CD8-positive, alpha-beta memory T cell (primary cell): Measurements from ENCODE around the gene NEO1. TPM values are rescaled to one million over a fixed set of nuclear protein-coding genes. Genes with fewer than 3 reads are reported as not detected.

Experiments used
- CTCF ChIA-PET: fragments of 350-600 bp; sonication (Branson Sonifier 250); formaldehyde crosslinking; loops from one replicate; lab custom pipeline; 2021; ENCODE audit warnings: antibody characterized with exemption; lab: Charles Lee
- POLR2A ChIA-PET: fragments of 350-600 bp; sonication (Branson Sonifier 250); formaldehyde crosslinking; loops from one replicate; lab custom pipeline; 2021; ENCODE audit warnings: antibody characterized with exemption; lab: Charles Lee
- DNase-seq, 5 donors: peaks; one replicate each; pipeline versions ENCODE4 v3.0.0 to v3.0.0-alpha.2; 2020 to 2022; ENCODE audit warnings: mixed read lengths in 1 of 5
- H3K27ac ChIP-seq: one replicate; pipeline ENCODE4 v1.7.0; 2013; ENCODE audit warnings: low read depth, mild to moderate bottlenecking, low read length, moderate library complexity
- H3K27me3 ChIP-seq: 2 replicates; pipeline ENCODE4 v1.7.0; 2013; ENCODE audit warnings: low read length, mild to moderate bottlenecking; ENCODE audit not compliant: insufficient read depth, poor library complexity, severe bottlenecking
- H3K36me3 ChIP-seq: 2 replicates; pipeline ENCODE4 v1.7.0; 2013; ENCODE audit warnings: mild to moderate bottlenecking, low read length, moderate library complexity; ENCODE audit not compliant: insufficient read depth
- H3K4me1 ChIP-seq: 2 replicates; pipeline ENCODE4 v1.7.0; 2013; ENCODE audit warnings: mild to moderate bottlenecking, low read length, moderate library complexity; ENCODE audit not compliant: insufficient read depth
- H3K4me3 ChIP-seq: 2 replicates; pipeline ENCODE4 v1.7.0; 2013; ENCODE audit warnings: mild to moderate bottlenecking, low read length
- H3K9me3 ChIP-seq: 2 replicates; pipeline ENCODE4 v1.7.0; 2013; ENCODE audit warnings: mild to moderate bottlenecking, low read length
- H3K27ac Mint-ChIP-seq, 8 donors: one replicate each; pipeline ENCODE4 v1.8.0; 2020 to 2021; ENCODE audit warnings: mixed read lengths in 8 of 8, mild to moderate bottlenecking in 6 of 8, inconsistent platforms in 3 of 8, moderate library complexity in 3 of 8
- H3K27me3 Mint-ChIP-seq, 2 donors: one replicate each; pipeline ENCODE4 v1.8.0; 2020 to 2021; ENCODE audit warnings: mixed read lengths in 2 of 2, mild to moderate bottlenecking in 1 of 2, moderate library complexity in 1 of 2
- H3K36me3 Mint-ChIP-seq, 3 donors: one replicate each; pipeline ENCODE4 v1.8.0; 2020 to 2021; ENCODE audit warnings: mixed read lengths in 3 of 3, inconsistent platforms in 1 of 3, mild to moderate bottlenecking in 1 of 3
- H3K4me1 Mint-ChIP-seq, 3 donors: one replicate each; pipeline ENCODE4 v1.8.0; 2020 to 2021; ENCODE audit warnings: mixed read lengths in 3 of 3, inconsistent platforms in 1 of 3, mild to moderate bottlenecking in 1 of 3
- H3K4me3 Mint-ChIP-seq, 7 donors: one replicate each; pipeline ENCODE4 v1.8.0; 2020 to 2021; ENCODE audit warnings: mixed read lengths in 7 of 7, mild to moderate bottlenecking in 6 of 7, moderate library complexity in 4 of 7, inconsistent platforms in 2 of 7
- H3K9me3 Mint-ChIP-seq, 5 donors: one replicate each; pipeline ENCODE4 v1.8.0; 2020 to 2022; ENCODE audit warnings: mixed read lengths in 5 of 5, mild to moderate bottlenecking in 3 of 5, moderate library complexity in 2 of 5, inconsistent platforms in 1 of 5
- polyA plus RNA-seq: library from polyadenylated mRNA; unstranded; fragments of 300-500 nt; fragmentation: Illumina TruSeq; gene quantifications from one replicate; pipeline ENCODE4 v1.2.3, GENCODE V29; 2021
- total RNA-seq, 2 experiments: library from RNA; stranded (reverse); gene quantifications; one replicate each; pipeline ENCODE4 v1.2.3, GENCODE V29; 2021

Gene NEO1
- total and polyA plus RNA-seq, 3 experiments from 2014 or later = 3.9 to 9.1 (median 6.5) TPM

- peaks cover 0 to 1% of the 10 kb centered on the region in 2 donors for H3K27me3 Mint-ChIP-seq
- Histone ChIP-seq H3K27ac (no peak overlapping the region), H3K4me1 (no peaks in the 10 kb centered on the region), H3K27me3 (no peaks in the 10 kb centered on the region), H3K36me3 (no peaks in the 10 kb centered on the region), H3K9me3 (no peaks in the 10 kb centered on the region), H3K4me3 (no peak overlapping the region)
- peaks cover 0 to 22% (median 5%) of the 10 kb centered on the region in 3 donors for H3K36me3 Mint-ChIP-seq
- H3K9me3 Mint-ChIP-seq = no peaks in the 10 kb centered on the region
- POLR2A ChIA-PET = no interaction called here
- no peak for DNase-seq
- CTCF ChIA-PET = no interaction called here
- no peak overlapping the region for H3K4me3 Mint-ChIP-seq
- H3K27ac Mint-ChIP-seq = peak overlapping the region in 5 of 8 donors; percentile 11 to 88 (median 80)
- peaks cover 3 to 42% (median 23%) of the 10 kb centered on the region in 3 donors for H3K4me1 Mint-ChIP-seq
Observed at GRCh38 chr15:73139744-73140553, 87.7 kb downstream of the NEO1 start.

- H3K27me3 ChIP-seq = no peaks in the 10 kb centered on the region
- no peaks in the 10 kb centered on the region for H3K9me3 ChIP-seq
- POLR2A ChIA-PET = no interaction called here
- CTCF ChIA-PET = no interaction called here
- no peak overlapping the region for H3K27ac ChIP-seq
- no peaks in the 10 kb centered on the region for H3K36me3 ChIP-seq
- no peak overlapping the region for H3K4me3 ChIP-seq
- peak overlapping the region in 7 of 8 donors; percentile 59 to 99 (median 81) for H3K27ac Mint-ChIP-seq
- H3K4me1 ChIP-seq = no peaks in the 10 kb centered on the region
- peaks cover 0 to 18% (median 5%) of the 10 kb centered on the region in 3 donors for H3K36me3 Mint-ChIP-seq
- H3K27me3 Mint-ChIP-seq = peaks cover 0 to 1% of the 10 kb centered on the region in 2 donors
- DNase-seq = peak in 1 of 5 donors; percentile 36
- H3K4me3 Mint-ChIP-seq = peak overlapping the region in 6 of 7 donors; percentile 11 to 33 (median 26)
- H3K9me3 Mint-ChIP-seq = no peaks in the 10 kb centered on the region
- H3K4me1 Mint-ChIP-seq = peaks cover 3 to 42% (median 23%) of the 10 kb centered on the region in 3 donors
Observed at GRCh38 chr15:73141216-73141900, 89.1 kb downstream of the NEO1 start.

- H3K9me3 ChIP-seq = no peaks in the 10 kb centered on the region
- H3K36me3 Mint-ChIP-seq = peaks cover 0 to 17% (median 5%) of the 10 kb centered on the region in 3 donors
- no peak for DNase-seq
- H3K4me1 ChIP-seq = no peaks in the 10 kb centered on the region
- no peaks in the 10 kb centered on the region for H3K9me3 Mint-ChIP-seq
- no peaks in the 10 kb centered on the region for H3K36me3 ChIP-seq
- no peak overlapping the region for H3K4me3 ChIP-seq
- peaks cover 0 to 1% of the 10 kb centered on the region in 2 donors for H3K27me3 Mint-ChIP-seq
- H3K27ac Mint-ChIP-seq = peak overlapping the region in 7 of 8 donors; percentile 68 to 99 (median 85)
- CTCF ChIA-PET = no interaction called here
- peaks cover 3 to 42% (median 23%) of the 10 kb centered on the region in 3 donors for H3K4me1 Mint-ChIP-seq
- POLR2A ChIA-PET = no interaction called here
- no peaks in the 10 kb centered on the region for H3K27me3 ChIP-seq
- no peak overlapping the region for H3K27ac ChIP-seq
- peak overlapping the region in 5 of 7 donors; percentile 1 to 65 (median 63) for H3K4me3 Mint-ChIP-seq
Observed at GRCh38 chr15:73142802-73143762, 90.8 kb downstream of the NEO1 start.

GRCh38 chr15:73143763-73144155 lies 91.5 kb downstream of the NEO1 start:
- no peaks in the 10 kb centered on the region for H3K36me3 ChIP-seq
- no peak overlapping the region for H3K4me3 ChIP-seq
- Mint-ChIP-seq H3K36me3 (peaks cover 1 to 17% (median 10%) of the 10 kb centered on the region in 3 donors), H3K9me3 (no peaks in the 10 kb centered on the region), H3K27ac (peak overlapping the region in 5 of 8 donors; percentile 14 to 89 (median 68)), H3K4me3 (no peak overlapping the region), H3K27me3 (peaks cover 1 to 3% of the 10 kb centered on the region in 2 donors), H3K4me1 (peaks cover 3 to 42% (median 23%) of the 10 kb centered on the region in 3 donors)
- H3K4me1 ChIP-seq = no peaks in the 10 kb centered on the region
- H3K27ac ChIP-seq = no peak overlapping the region
- H3K9me3 ChIP-seq = no peaks in the 10 kb centered on the region
- no peak for DNase-seq
- ChIA-PET CTCF (no interaction called here), POLR2A (no interaction called here)
- no peaks in the 10 kb centered on the region for H3K27me3 ChIP-seq

- H3K27me3 Mint-ChIP-seq = peaks cover 1 to 3% of the 10 kb centered on the region in 2 donors
- no peak for DNase-seq
- Histone ChIP-seq H3K4me1 (no peaks in the 10 kb centered on the region), H3K36me3 (no peaks in the 10 kb centered on the region), H3K27me3 (no peaks in the 10 kb centered on the region), H3K27ac (no peak overlapping the region), H3K4me3 (no peak overlapping the region), H3K9me3 (no peaks in the 10 kb centered on the region)
- peaks cover 3 to 20% (median 18%) of the 10 kb centered on the region in 3 donors for H3K36me3 Mint-ChIP-seq
- H3K4me1 Mint-ChIP-seq = peaks cover 3 to 23% (median 13%) of the 10 kb centered on the region in 3 donors
- ChIA-PET POLR2A (no interaction called here), CTCF (no interaction called here)
- peaks cover 0 to 8% (median 0%) of the 10 kb centered on the region in 5 donors for H3K9me3 Mint-ChIP-seq
- no peak overlapping the region for H3K4me3 Mint-ChIP-seq
- no peak overlapping the region for H3K27ac Mint-ChIP-seq
Observed at GRCh38 chr15:73146419-73146818, 94.2 kb downstream of the NEO1 start.

- no peaks in the 10 kb centered on the region for H3K36me3 ChIP-seq
- Mint-ChIP-seq H3K4me1 (peaks cover 0 to 4% (median 0%) of the 10 kb centered on the region in 3 donors), H3K27me3 (peaks cover 3% of the 10 kb centered on the region in 2 donors), H3K4me3 (no peak overlapping the region), H3K9me3 (peaks cover 14 to 29% (median 19%) of the 10 kb centered on the region in 5 donors), H3K36me3 (peaks cover 8 to 48% (median 13%) of the 10 kb centered on the region in 3 donors), H3K27ac (peak overlapping the region in 1 of 8 donors; percentile 17)
- ChIA-PET POLR2A (no interaction called here), CTCF (interaction anchor here (0.6 kb wide), 1 partner anchor 35 kb away, joined by 3 read pairs; no protein-coding TSS in a partner anchor)
- H3K27ac ChIP-seq = no peak overlapping the region
- H3K27me3 ChIP-seq = no peaks in the 10 kb centered on the region
- no peaks in the 10 kb centered on the region for H3K9me3 ChIP-seq
- no peak for DNase-seq
- H3K4me3 ChIP-seq = no peak overlapping the region
- H3K4me1 ChIP-seq = no peaks in the 10 kb centered on the region
Observed at GRCh38 chr15:73150831-73151230, 98.6 kb downstream of the NEO1 start.

- H3K4me3 ChIP-seq = no peak overlapping the region
- no peaks in the 10 kb centered on the region for H3K4me1 ChIP-seq
- H3K36me3 ChIP-seq = no peaks in the 10 kb centered on the region
- H3K36me3 Mint-ChIP-seq = peaks cover 10 to 60% (median 11%) of the 10 kb centered on the region in 3 donors
- no peaks in the 10 kb centered on the region for H3K27me3 ChIP-seq
- no peak overlapping the region for H3K4me3 Mint-ChIP-seq
- ChIA-PET CTCF (no interaction called here), POLR2A (no interaction called here)
- H3K27ac Mint-ChIP-seq = no peak overlapping the region
- H3K9me3 ChIP-seq = no peaks in the 10 kb centered on the region
- no peak for DNase-seq
- H3K27ac ChIP-seq = no peak overlapping the region
- H3K27me3 Mint-ChIP-seq = peaks cover 3 to 4% of the 10 kb centered on the region in 2 donors
- peaks cover 20 to 33% (median 26%) of the 10 kb centered on the region in 5 donors for H3K9me3 Mint-ChIP-seq
- H3K4me1 Mint-ChIP-seq = peaks cover 0 to 4% (median 0%) of the 10 kb centered on the region in 3 donors
Observed at GRCh38 chr15:73153024-73153423, 100.8 kb downstream of the NEO1 start.
